NCI-H69 (cell line): ENCODE measurements around the gene TPK1.
"Not testable (repeated sequence)": the region's sequence is repeated elsewhere in the genome, so short reads cannot be mapped to it uniquely, and the experiment has no call there.

ENCODE experiments used
- DNase-seq: peaks from one replicate; lab custom pipeline; 2025; lab: John Stamatoyannopoulos, UW

The TPK1 gene

GRCh38 chr7:144474800-144475615, 360.8 kb downstream of the TPK1 start:
- DNase-seq, result peak; percentile 98

GRCh38 chr7:144474363-144474762, 361.5 kb downstream of the TPK1 start:
- DNase-seq, result peak; percentile 36

- no peak for DNase-seq
Measured at GRCh38 chr7:144473908-144474307, 361.9 kb downstream of the TPK1 start.

- no peak for DNase-seq
Measured at GRCh38 chr7:144470078-144470477, 365.8 kb downstream of the TPK1 start.

- peak; percentile 34 for DNase-seq
Measured at GRCh38 chr7:144468990-144469732, 366.7 kb downstream of the TPK1 start.

- DNase-seq, result peak; percentile 56
Measured at GRCh38 chr7:144459635-144460034, 376.2 kb downstream of the TPK1 start.

GRCh38 chr7:144455040-144455404, 380.8 kb downstream of the TPK1 start:
- DNase-seq, result no peak

GRCh38 chr7:144454256-144455039, 381.4 kb downstream of the TPK1 start:
- peak; percentile 32 for DNase-seq

GRCh38 chr7:144452064-144452463, 383.8 kb downstream of the TPK1 start:
- no peak for DNase-seq

- no peak for DNase-seq
Measured at GRCh38 chr7:144445590-144445989, 390.3 kb downstream of the TPK1 start.

- DNase-seq, result peak; percentile 99
Measured at GRCh38 chr7:144439717-144440205, 396.1 kb downstream of the TPK1 start.

GRCh38 chr7:144438759-144439158, 397.1 kb downstream of the TPK1 start:
- no peak for DNase-seq

- DNase-seq, result peak; percentile 81
Measured at GRCh38 chr7:144437370-144438191, 398.3 kb downstream of the TPK1 start.

GRCh38 chr7:144436500-144436899, 399.4 kb downstream of the TPK1 start:
- DNase-seq, result no peak

- DNase-seq, result no peak
Measured at GRCh38 chr7:144428431-144428830, 407.4 kb downstream of the TPK1 start.

- not testable (repeated sequence) for DNase-seq
Measured at GRCh38 chr7:144427539-144427938, 408.3 kb downstream of the TPK1 start.

GRCh38 chr7:144418931-144419330, 416.9 kb downstream of the TPK1 start:
- not testable (repeated sequence) for DNase-seq

GRCh38 chr7:144416341-144416740, 419.5 kb downstream of the TPK1 start:
- no peak for DNase-seq

GRCh38 chr7:144415858-144416257, 420.0 kb downstream of the TPK1 start:
- DNase-seq, result no peak

GRCh38 chr7:144414815-144415214, 421.0 kb downstream of the TPK1 start:
- no peak for DNase-seq

GRCh38 chr7:144410441-144410840, 425.4 kb downstream of the TPK1 start:
- peak; percentile 53 for DNase-seq
